NCI-H1105 (cell line): ENCODE measurements around the gene LIMS2.

Source experiments
- DNase-seq: peaks from one replicate; lab custom pipeline; 2025; lab: John Stamatoyannopoulos, UW

LIMS2 gene

GRCh38 chr2:127675331-127676261 lies at the start of gene LIMS2:
Gene LIMS2 (minus strand): TSS chr2:127675530. CDS start chr2:127675024, 506 bp downstream.
- DNase-seq: no peak

DNA sequence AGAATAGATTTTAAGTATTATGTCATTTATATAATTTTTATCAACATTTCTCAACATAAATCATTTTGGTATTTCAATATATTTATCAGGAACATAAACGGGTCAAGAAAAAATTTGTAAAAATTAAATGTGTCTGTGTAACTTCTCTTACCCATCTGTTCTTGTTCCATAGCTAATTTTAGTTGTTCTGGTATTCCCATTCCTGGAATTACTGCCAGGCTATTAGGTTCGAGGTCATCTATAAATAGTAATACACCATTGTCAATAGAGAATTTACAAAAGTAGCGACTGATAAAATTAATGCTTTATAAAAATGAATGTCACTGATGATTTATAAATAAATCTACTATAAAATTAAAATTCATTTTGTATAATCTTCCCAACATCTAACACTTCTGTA lies 47.5 kb upstream of the LIMS2 start:
- DNase-seq: no peak

GRCh38 chr2:127721978-127722355 lies 46.6 kb upstream of the LIMS2 start:
- no peak for DNase-seq

- DNase-seq: no peak
Observed at GRCh38 chr2:127721311-127721977, 46.1 kb upstream of the LIMS2 start.

- no peak for DNase-seq
Observed at GRCh38 chr2:127719301-127720218, 44.2 kb upstream of the LIMS2 start.

GRCh38 chr2:127718271-127718670 lies 42.9 kb upstream of the LIMS2 start:
- no peak for DNase-seq

GRCh38 chr2:127715778-127716449 lies 40.6 kb upstream of the LIMS2 start:
- no peak for DNase-seq

- DNase-seq: no peak
Observed at GRCh38 chr2:127713562-127713961, 38.2 kb upstream of the LIMS2 start.

- DNase-seq: no peak
Observed at GRCh38 chr2:127712999-127713398, 37.7 kb upstream of the LIMS2 start.

- DNase-seq: no peak
Observed at GRCh38 chr2:127709336-127709735, 34.0 kb upstream of the LIMS2 start.

DNA sequence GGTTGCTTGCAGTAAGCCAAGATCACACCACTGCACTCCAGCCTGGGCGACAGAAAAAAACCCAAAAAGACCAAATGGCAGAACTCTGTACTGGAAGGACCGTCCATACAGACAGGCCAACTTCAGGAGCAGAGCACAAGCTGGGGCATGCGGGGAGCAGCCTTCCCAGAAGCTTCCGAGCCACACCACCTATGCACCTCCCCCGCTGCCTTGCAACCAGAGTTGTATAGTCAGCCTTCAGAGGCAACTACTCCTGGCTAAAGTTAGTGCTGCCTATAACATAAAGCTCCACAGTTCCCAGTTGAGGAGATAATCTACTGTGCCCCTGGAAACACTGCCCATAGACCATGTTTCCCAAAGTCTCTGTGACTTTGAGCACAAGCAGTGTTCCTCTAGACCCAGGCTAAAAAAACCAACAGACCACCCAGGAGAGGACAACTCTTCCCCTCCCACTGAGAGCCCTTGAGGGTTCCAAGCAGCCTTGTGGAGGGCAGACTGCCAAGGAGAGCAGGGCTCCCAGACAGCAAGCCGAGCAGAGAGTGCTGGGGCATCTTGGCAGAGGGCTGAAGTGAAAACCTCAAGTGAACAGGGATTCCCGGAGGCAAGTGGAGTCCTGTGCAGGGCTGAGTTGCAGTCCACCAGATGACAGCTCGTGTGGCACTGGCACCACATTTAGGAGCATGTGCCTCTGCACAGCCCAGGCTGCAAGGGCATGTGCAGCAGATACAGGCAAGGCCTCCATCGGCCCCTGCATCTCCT lies 32.7 kb upstream of the LIMS2 start:
- no peak for DNase-seq

DNA sequence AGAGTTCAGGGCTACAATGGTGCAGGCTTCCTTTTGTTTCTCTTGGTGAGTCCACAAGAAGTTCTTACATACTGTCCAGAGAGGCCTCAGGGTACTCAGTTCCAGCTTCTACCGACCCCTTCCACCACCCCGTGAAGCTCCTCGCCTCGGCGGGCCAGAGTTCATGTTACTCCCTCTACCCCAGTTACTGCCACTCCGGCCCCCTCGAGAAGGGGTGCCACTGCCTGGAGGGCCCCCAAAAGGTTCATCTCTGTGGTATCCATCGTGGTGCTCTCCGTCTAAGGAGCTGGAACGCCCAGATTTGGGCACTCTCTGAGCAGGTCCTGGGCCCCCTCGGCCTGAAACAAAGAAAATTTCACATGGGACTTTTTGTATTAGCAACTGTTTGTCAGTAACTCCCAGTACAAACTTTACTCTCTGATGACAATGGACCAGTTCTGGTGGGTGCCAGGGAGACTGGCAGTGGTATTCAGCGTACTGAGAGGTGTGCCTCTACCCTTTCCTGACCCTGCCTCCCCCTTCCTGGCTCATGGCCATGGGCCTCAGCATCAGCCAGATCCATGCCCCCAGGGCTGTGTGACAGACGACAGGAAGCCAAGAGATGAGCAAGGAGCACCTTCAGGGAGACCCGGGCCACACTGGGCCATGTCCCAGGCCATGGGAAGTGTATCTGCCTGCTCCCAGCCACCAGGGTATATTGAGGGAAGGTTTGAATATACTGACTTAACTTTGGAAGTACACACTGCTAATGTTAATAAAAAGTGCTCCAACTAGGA lies 31.1 kb upstream of the LIMS2 start:
- DNase-seq: no peak

DNA sequence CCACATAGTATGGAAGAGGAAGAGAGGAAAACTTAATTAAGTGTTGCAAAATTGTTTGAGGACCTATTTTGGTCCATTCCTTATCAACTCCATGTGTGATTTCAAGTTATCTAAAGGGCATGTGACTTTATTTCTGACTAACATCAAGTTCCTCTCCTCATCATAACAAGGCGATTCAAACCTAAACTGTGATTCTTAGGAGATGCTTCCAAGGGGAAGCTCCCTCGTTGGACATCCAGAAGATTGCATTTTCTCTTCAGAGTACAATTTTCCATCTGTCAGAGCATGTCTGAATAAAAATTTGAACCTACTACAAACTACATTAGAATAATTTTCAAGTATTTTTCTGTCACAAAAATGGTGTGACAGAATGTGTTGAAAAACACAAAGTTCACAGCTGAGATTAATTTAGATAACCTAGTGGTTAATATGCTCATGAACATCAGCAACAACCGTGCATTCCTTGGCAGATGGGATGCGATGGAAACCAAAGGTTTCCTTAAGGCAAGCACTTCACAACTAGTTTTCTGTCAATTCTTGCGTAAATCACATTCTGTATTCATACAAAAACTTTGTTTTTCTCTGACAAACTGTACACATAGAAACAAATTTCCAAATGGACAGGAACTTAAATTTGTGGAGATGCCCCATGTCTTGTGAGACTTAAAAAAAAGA lies 30.2 kb upstream of the LIMS2 start:
- no peak for DNase-seq

GRCh38 chr2:127704641-127705390 lies 29.5 kb upstream of the LIMS2 start:
- no peak for DNase-seq

DNA sequence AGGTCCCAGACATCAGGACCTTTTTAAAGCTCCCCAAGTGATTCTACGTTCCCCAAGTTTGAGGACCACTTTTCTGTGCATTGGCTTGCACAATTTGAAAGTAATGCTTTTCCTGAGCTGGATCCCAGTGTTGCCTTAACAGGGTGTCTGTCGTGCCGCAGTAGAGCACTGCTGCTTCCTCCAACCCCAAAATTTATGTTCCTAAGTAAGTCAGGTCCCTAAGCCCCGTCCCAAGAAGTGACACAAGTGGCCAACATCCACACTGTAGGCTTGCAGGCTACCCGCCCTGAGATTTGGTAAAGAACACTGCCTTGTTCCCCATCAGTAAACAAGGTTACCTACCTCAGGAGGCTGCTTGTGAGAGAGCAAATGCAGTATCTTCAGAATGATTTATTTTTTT lies 28.0 kb upstream of the LIMS2 start:
- DNase-seq: no peak

DNA sequence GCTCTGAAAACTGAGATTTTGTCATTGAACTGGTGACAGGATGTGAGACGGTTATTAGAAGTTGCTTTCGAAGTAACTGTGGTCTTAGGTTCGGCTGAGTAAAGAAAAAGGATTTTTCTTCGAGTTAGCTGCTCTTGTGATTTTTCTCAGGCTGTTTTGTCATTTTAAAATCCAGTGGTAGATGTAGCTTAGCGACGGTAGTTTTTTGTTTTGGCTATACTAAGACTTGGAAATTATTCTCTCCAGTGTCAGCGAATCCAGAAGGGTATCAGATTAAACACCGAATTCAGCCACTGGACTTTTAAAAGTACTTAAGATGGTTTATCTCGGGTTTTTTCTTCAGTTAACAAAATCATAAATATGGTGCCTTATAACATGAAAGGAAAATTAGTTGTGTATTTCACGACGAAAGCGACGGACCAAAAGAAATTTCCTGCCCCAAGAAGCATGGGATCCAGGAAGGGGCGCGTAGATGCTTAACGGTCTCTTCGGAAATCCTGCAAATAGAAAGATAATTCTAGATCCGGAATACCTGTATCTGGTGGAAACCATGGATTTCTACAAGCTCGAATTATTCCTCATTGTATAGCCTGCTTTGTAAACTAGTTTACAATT lies 27.2 kb upstream of the LIMS2 start:
- DNase-seq: no peak

DNA sequence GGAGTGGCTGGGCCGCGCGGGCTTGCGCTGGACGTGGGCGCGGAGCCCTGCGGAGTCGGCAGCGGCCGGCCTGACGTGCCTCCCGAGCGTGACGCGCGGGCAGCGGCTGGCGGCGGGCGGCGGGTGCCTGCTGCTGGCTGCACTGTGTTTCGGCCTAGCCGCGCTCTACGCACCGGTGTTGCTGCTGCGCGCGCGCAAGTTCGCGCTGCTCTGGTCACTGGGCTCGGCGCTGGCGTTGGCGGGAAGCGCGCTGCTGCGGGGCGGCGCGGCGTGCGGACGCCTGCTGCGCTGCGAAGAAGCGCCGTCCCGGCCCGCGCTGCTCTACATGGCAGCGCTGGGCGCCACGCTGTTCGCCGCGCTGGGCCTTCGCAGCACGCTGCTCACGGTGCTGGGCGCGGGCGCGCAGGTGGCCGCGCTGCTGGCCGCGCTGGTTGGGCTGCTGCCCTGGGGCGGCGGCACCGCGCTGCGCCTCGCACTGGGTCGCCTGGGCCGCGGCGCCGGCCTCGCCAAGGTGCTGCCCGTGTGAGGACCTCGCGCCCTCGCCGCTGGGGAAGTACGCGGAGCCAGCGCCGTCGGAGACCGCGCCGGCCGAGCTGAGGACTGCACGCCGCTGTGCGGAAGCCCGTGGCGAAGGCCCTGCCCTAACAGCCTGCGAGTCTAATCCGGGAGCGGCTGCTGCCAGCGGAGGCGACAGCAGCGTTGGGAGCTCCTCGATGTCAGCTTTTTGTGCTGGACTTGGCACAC lies 26.5 kb upstream of the LIMS2 start:
- peak; percentile 69 for DNase-seq

- peak; percentile 79 for DNase-seq
Observed at GRCh38 chr2:127701193-127701650, 25.9 kb upstream of the LIMS2 start, which contains the start of gene SFT2D3. Gene SFT2D3 (plus strand): TSS chr2:127701497. CDS start chr2:127701529, 32 bp downstream.
